HG02798 (cell line): Measurements from ENCODE around the gene FXYD4.
"Not testable (repeated sequence)": the region's sequence is repeated elsewhere in the genome, so short reads cannot be mapped to it uniquely, and the experiment has no call there.

Source experiments
- ATAC-seq: cut with Tn5 transposase; IDR thresholded peaks from one replicate; pipeline ENCODE4 v1.9.1; 2021; ENCODE audit warnings: mild to moderate bottlenecking; ENCODE audit not compliant: unreplicated experiment, poor library complexity

Gene FXYD4, protein sequence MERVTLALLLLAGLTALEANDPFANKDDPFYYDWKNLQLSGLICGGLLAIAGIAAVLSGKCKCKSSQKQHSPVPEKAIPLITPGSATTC

DNA sequence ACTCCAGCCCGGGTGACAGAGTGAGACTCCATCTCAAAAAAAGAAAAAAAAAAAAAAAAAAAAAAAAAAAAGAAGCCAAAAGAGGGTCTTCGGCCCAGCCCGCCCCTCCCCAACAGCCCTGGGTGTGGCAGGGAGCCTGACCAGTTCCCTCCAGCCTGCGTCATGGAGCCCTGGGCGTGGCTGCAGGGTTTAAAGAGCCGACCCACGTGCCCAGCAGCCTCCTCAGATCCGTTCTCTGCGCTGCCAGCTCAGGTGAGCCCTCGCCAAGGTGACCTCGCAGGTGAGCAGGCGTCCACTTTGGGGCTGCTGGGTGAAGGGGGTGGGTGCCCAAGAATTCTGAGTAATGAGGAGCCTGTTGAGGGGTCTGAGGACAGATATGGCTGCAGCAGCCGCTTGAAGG, at the start of gene FXYD4:
TSS of gene FXYD4 (plus strand) at position 219 of the 400 bp plus-strand sequence. CDS start 2,111 bp downstream, outside the sequence.
- no peak for ATAC-seq

DNA sequence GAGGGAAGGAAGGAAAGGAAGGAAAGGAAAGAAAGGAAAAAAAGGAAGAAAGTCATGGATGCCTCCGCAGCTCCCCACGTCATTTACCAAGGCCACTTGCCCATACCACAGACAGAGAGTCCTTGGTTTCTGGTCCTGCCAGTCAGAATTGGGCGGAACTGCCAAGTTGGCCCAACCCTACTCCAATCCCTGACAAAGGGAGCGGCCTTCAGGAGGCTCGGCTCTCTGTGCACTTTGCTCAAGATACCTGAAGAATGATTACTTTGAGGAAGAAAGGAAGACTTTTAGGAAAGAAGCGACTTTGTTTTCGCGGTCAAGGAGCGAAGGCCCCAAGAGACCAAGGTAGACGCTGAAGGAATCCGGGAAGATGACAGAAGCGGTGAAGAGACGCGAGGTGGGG, 49.1 kb upstream of the FXYD4 start:
- no peak for ATAC-seq

DNA sequence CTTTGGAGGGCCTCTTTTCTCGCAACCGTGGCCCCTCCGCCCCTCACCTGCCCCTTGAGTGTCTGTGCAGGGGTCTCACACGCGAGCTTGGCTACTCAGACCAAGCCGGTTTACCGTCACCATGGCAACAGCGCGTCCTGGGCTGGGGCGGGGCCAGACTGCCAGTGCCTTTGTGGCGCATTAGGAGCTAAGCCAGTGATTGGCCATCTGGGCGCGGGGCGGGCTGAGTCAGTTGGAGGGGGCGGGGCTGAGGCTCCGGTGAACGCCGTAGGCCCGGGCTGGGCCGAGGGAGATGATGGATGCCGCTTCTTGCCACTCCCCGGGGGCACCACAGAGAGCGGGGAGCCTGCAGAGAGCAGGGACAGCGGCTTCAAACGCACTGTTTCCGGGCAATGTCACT, 48.7 kb upstream of the FXYD4 start:
- peak; percentile 68 for ATAC-seq

DNA sequence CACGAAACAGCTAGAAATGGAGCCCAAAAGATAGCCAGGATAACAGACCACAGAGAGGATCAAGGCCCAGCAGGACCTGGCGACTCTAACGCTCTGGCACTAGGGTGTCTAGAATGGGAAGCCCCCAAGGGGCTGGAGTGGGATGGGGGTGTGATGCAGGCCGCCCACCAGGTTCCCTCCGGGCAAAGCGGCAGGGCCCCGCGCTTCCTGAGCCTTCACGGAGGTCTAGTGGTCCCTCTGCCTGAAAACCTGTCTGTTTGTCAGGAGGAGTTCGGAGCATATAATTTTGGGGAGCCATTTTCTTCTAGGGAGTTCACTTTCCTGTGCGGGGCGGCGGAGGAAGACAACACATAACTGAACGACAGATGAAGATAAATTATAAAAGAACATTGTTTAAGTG, 48.2 kb upstream of the FXYD4 start:
- ATAC-seq: no peak

DNA sequence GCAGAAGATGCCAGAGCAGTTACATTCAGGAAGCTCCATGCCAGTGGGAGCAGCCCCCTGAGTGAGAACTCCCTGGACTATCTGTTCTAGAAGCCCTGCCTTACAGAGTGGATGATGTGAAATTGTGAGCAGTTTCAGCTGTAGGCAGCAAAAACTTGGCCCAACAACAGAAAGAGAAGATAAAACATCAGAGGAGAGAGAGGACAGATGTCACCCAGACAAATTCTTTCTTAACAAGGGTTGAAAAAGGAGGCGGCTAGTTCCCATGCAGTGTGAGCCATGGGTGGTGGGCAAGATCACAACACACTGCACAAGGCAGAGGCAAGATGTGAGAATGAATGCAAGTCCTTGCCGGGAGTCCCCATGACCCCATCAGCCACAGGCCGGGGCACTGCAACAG, 46.6 kb upstream of the FXYD4 start:
- no peak for ATAC-seq

DNA sequence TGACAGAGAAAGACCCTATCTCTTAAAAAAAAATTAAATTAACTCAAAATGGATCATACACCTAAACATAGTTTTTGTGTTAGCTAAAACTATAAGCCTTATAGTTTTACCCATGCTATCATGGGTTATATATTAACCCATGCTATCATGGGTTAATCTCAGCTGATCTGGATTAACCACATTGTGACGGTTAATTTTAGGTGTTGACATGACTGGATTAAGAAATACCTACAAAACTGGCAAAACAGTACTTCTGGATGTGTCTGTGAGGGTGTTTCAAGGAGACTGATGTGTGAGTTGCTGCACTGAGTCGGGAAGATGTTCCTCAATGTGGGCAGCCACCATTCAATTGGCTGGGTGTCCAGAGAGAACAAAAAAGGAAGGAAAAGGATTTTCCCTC, 44.3 kb upstream of the FXYD4 start:
- ATAC-seq: no peak

DNA sequence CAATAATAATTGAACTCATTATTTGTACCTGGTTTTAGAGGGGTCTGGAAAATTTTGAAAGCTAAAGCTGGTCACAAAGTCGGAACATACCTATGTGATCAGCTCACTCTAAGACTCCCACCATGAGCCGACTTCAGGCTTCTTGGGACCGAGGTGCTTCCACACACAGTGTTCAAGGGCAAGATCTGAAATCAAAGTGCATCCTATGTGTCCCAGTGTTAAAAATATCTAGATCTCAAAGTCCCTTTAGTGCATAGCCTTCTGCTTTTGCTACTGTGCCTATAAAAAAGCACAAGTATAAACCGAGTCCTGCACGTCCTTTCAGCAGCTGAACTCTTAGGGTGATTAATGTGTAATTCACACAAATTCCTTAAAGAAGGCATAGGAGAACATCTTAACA, 43.5 kb upstream of the FXYD4 start:
- no peak for ATAC-seq

DNA sequence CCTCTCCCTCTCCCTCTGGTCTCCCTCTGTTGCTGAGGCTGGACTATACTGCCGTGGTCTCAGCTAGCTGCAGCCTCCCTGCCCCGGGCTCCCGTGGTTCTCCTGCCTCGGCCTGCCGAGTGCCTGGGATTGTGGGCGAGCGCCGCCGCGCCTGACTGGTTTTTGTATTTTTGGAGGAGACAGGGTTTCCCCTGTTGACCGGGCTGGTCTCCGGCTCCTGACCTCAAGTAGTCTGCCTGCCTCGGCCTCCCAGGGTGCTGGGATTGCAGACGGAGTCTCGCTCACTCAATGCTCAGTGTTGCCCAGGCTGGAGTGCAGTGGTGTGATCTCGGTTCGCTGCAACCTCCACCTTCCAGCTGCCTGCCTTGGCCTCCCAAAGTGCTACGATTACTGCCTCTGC, 42.6 kb upstream of the FXYD4 start:
- not testable (repeated sequence) for ATAC-seq

DNA sequence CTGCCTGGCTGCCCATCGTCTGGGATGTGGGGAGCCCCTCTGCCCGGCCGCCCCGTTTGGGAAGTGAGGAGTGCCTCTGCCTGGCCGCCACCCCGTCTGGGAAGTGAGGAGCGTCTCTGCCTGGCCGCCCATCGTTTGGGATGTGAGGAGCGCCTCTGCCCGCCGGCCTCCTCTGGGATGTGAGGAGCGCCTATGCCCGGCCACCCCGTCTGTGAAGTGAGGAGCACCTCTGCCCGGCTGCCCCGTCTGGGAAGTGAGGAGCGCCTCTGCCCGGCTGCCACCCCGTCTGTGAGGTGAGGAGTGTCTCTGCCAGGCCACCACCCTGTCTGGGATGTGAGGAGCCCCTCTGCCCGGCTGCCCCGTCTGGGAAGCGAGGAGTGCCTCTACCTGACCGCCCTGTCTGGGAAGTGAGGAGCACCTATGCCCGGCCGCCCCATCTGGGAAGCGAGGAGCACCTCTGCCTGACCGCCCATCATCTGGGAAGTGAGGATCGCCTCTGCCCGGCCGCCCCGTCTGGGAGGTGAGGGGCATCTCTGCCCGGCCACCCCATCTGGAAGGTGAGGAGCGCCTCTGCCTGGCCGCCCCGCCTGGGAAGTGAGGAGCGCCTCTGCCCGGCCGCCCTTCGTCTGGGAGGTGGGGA, 42.1 kb upstream of the FXYD4 start:
- ATAC-seq: not testable (repeated sequence)

DNA sequence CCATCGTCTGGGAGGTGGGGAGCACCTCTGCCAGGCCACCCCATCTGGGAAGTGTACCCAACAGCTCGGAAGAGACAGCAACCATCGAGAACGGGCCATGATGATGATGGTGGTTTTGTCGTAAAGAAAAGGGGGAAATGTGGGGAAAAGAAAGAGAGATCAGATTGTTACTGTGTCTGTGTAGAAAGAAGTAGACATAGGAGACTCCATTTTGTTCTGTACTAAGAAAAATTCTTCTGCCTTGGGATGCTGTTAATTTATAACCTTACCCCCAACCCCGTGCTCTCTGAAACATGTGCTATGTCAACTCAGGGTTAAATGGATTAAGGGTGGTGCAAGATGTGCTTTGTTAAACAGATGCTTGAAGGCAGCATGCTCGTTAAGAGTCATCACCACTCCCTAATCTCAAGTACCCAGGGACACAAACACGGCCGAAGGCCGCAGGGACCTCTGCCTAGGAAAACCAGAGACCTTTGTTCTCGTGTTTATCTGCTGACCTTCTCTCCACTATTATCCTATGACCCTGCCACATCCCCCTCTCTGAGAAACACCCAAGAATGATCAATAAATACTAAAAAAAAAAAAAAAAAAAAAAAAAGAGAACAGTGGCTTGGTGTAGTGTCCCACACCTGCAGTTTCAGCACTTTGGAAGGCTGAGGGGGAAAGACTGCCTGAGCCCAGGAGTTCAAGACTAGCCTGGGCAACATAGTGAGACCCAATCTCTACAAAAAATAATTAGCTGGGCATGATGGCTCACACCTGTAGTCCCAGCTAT, 41.2 kb upstream of the FXYD4 start:
- ATAC-seq: not testable (repeated sequence)

DNA sequence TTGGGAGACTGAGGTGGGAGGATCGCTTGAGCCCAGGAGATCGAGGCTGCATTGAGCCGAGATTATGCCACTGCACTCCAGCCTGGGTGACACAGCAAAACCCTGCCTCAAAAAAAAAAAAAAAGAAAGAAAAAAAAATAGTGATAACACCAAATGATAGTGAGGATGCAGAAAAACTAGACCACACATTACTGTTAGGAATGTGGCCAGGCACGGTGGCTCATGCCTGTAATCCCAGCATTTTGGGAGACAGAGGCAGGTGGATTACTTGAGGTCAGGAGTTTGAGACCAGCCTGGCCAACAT, 40.7 kb upstream of the FXYD4 start:
- not testable (repeated sequence) for ATAC-seq

DNA sequence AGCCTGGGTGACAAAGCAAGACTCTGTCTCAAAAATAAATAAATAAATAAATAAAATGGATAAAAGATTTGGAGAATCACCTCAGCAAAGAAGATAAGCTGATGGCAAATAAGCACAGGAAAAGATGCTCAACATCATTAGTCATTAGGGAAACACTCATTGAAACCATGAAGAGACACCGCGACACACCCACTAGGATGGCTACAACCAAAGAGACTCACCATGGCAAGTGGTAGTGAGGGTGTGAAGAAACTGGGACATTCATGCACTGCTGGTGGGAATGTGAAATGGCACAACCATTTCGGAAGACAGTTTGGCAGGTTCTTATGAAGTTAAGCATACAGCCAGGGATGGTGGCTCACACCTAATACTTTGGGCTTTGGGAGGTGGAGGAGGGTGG, 37.8 kb upstream of the FXYD4 start:
- no peak for ATAC-seq

DNA sequence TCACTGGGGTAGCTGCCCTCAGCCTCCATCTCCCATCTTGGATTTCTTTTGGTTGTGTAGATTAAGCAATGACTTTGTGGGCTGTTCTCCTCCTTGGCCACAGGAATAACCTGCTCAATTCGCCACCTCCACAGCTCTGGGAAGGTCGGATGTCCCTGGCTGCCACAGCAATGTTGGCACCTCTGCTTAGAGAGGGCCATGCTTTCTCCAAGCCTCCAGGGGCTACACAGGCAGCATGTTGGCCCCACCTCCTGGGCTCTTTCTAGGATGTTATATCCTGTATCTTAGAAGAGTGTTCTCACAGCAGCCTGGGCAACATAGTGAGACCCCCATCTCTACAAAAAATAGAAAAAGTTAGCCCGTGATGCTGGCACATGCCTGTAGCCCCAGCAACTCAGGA, 35.4 kb upstream of the FXYD4 start:
- no peak for ATAC-seq

DNA sequence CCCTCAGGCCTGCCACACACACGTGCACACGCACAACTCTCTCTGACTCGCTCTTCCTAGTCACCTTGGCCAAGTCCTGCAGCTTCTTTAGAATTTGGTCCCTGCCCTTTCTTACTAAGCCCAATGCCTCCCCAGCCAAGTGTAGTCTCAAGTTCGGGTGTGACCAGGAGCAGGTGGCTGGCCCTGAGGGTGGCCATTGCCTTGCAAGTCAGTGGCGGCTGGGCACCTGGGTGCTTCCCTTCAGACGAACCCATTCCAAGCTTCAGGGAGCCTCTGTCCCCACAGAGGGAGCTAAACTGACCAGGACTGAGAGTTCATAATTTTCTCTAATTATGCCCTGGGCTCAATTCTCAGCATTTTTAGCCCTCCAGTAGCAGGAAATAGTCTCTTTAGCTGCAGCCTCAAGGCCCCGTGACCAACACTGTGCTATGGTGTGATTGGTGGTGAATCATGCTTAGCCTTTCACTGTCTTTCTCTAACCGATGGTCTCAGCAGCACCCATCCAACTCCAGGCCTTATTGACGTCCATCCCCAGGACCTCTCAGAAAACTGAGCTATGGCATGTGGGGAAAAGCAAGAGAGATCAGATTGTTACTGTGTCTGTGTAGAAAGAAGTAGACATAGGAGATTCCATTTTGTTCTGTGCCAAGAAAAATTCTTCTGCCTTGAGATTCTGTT, 34.7 kb upstream of the FXYD4 start:
- no peak for ATAC-seq

DNA sequence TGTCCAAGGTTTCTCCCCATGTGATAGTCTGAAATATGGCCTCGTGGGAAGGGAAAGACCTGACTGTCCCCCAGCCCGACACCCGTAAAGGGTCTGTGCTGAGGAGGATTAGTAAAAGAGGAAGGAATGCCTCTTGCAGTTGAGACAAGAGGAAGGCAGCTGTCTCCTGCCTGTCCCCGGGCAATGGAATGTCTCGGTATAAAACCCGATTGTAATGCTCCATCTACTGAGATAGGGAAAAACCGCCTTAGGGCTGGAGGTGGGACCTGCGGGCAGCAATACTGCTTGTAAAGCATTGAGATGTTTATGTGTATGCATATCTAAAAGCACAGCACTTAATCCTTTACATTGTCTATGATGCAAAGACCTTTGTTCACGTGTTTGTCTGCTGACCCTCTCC, 33.9 kb upstream of the FXYD4 start:
- ATAC-seq: not testable (repeated sequence)

DNA sequence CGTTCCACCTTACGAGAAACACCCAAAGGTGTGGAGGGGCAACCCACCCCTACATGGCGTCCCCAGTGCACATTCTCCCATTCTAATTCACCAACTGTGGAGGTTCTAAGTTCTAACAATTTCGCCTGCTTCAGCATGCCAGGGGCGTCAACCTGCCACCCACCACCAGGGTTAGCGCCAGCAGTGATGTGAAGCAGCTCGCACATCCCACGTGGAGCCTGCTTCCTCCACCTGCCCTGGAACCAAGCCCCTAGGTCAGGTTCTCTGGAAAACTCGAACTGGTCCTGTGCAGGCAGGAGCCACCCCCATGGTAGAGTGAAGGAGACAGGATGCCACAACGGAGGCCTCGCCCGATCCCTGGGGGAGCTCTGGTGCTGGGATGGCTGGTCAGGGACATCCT, 33.3 kb upstream of the FXYD4 start:
- no peak for ATAC-seq

DNA sequence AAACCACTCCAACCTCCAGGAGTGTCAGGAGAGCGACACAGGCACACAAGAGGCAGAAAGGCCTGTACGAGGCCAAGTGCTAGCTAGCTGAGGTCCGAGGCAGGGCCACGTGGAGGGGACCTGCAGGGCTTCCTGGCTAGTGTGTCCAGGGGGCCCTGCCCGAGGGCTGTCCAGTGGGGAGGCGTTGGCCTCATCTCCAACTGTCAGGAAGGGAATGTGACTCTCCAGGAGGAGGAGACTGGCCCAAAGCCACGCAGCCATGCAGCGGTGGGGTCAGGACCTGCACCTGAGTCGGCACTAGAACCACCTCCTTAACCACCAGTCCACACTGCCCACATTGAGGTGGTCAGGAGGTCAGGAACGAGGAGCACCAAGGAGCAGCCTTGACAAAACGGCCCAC, 32.3 kb upstream of the FXYD4 start:
- ATAC-seq: no peak

DNA sequence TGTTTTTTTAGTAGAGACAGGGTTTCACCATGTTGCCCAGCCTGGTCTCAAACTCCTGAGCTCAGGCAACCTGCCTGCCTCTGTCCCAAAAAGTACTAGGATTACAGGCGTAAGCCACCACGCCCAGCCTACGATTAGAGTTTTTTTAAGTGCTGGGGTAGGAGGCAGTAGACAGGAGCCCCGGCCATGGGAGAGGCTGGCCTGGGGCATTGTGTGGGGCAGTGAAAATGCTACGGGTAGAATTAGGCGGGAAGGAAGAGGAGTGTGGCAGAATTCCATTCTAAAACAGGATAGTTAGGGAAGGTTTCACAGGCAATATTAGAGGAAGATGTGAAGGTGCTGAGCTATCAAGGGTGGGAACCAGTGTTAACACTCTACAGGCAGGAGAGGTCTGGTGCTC, 31.3 kb upstream of the FXYD4 start:
- ATAC-seq: no peak

DNA sequence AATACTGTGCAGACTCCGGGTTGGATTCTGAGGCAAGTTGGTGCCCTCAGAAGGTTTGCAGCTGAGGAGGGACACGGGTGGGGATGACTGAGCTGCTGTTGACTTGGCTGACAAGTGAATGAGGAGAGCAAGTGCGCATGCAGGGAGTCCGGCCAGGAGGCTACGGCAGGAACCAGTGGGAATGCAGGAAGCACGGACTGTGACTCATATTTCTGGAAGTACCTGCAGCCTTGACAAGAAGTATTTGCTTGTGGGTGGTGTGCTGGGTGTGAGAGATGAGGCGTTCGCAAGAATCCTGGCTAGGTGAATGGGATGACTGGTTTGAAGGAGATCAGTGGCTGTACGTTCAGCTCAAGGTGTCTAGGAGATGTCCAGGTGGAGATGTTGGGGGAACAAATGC, 30.8 kb upstream of the FXYD4 start:
- no peak for ATAC-seq

DNA sequence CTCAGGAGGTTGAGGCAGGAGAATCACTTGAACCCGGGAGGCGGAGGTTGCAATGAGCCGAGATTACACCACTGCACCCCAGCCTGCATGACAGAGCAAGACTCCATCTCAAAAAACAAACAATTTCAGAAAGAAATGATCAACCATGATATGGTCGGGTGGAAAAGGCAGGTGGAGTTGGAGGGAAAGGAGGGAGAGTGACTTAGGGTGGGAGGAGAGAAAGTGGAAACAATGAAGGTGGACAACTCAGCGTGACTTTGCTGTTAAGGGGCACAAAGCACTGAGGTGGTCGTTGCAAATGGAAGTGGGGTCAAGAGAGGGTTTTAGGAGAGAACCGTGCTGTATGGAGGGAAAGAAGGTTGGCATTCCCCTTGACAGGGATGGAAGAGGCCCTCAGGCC, 30.0 kb upstream of the FXYD4 start:
- ATAC-seq: no peak

DNA sequence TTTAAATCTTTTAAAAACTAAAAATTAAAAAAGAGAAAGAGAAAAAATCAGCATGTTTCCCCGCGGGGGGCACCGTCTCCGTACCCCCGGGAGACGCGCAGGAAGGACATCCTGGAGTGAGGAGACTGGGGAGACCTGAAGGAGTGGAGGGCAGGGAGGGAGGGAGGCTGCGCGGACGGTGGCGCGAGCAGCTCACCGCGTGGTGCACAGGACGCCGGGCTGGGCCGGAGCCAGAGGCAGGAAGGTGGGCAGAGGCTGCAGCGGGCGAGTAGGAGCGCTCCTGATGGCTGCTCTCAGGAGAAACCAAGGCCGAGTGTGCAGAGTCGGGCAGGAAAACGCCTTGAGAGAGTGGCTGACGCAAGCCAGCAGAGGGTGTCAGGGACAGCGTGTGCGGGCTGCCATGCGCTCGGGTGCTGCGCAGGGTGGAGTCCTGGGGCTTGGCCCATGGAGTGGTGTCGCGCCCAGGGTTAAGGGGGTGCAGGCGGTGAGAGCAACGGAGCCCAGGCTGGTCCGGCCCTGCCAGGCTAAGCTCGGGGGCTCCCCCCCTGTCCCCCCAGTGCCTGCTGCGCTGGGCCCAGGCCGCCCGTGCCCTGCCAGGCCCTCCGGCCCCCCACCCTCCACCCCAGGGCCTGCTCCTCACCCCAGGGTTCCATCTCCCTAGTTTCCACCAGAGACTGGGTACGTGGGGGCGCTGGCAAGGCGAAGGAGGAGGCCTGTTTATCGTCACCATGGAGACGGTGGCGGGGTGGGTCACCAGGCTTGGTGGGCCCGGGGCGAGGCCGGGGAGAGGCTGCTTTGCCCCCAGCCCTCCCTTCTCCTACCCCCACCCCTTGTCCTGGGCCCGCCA, 28.9 kb upstream of the FXYD4 start:
- no peak for ATAC-seq
